Measurements from ENCODE around the gene DAGLA.

Gene DAGLA

GRCh38 chr11:61775606-61776554 is 95.7 kb downstream of the DAGLA start:
- DNase-seq (ENCODE audit: extremely low spot score) = no peak
- ChIA-PET POLR2A (no interaction called here), CTCF (interaction anchor here (0.7 kb wide), 1 partner anchor 122 kb away, joined by 3 read pairs; no protein-coding TSS in a partner anchor)
- TF ChIP-seq PKNOX1 (IDR thresholded peaks at IDR 0.05) (no peak), FOXM1 (IDR thresholded peaks at IDR 0.05; ENCODE audit: borderline replicate concordance) (no peak), L3MBTL2 (conservative IDR thresholded peaks at IDR 0.05) (no peak), FOXA1 (IDR thresholded peaks at IDR 0.05) (no peak), NFRKB (IDR thresholded peaks at IDR 0.05) (no peak), FOXK2 (IDR thresholded peaks at IDR 0.05) (no peak), BHLHE40 (IDR thresholded peaks at IDR 0.05; ENCODE audit: borderline replicate concordance) (no peak), TARDBP (IDR thresholded peaks at IDR 0.05) (no peak), ZNF384 (IDR thresholded peaks at IDR 0.05) (no peak), HDGF (IDR thresholded peaks at IDR 0.05; ENCODE audit: borderline replicate concordance) (no peak), SP1 (IDR thresholded peaks at IDR 0.05) (no peak), LEF1 (IDR thresholded peaks at IDR 0.05; ENCODE audit: borderline replicate concordance) (no peak), ELF4 (IDR thresholded peaks at IDR 0.05) (no peak), ARNT (IDR thresholded peaks at IDR 0.05) (no peak), SUZ12 (IDR thresholded peaks at IDR 0.05) (no peak), CTBP1 (IDR thresholded peaks at IDR 0.05; ENCODE audit: borderline replicate concordance) (no peak)

- POLR2A ChIA-PET = no interaction called here
- peak; percentile 79 for DNase-seq (ENCODE audit: extremely low spot score)
- TF ChIP-seq HDGF (IDR thresholded peaks at IDR 0.05; ENCODE audit: borderline replicate concordance) (no peak), FOXK2 (IDR thresholded peaks at IDR 0.05) (no peak), SUZ12 (IDR thresholded peaks at IDR 0.05) (no peak), PKNOX1 (IDR thresholded peaks at IDR 0.05) (no peak), TARDBP (IDR thresholded peaks at IDR 0.05) (no peak), LEF1 (IDR thresholded peaks at IDR 0.05; ENCODE audit: borderline replicate concordance) (no peak), ELF4 (IDR thresholded peaks at IDR 0.05) (no peak), SP1 (IDR thresholded peaks at IDR 0.05) (no peak)
- CTCF ChIA-PET = no interaction called here
These were observed 96.4 kb downstream of the DAGLA start for GRCh38 chr11:61776561-61777075.

GRCh38 chr11:61777234-61778090 is 97.3 kb downstream of the DAGLA start:
- TF ChIP-seq HDGF (IDR thresholded peaks at IDR 0.05; ENCODE audit: borderline replicate concordance) (no peak), FOXK2 (IDR thresholded peaks at IDR 0.05) (no peak), TARDBP (IDR thresholded peaks at IDR 0.05) (no peak), SUZ12 (IDR thresholded peaks at IDR 0.05) (no peak), FOXA1 (IDR thresholded peaks at IDR 0.05) (no peak), ELF4 (IDR thresholded peaks at IDR 0.05) (no peak), L3MBTL2 (conservative IDR thresholded peaks at IDR 0.05) (no peak), NFRKB (IDR thresholded peaks at IDR 0.05) (no peak), PKNOX1 (IDR thresholded peaks at IDR 0.05) (no peak), ZNF384 (IDR thresholded peaks at IDR 0.05) (no peak), LEF1 (IDR thresholded peaks at IDR 0.05; ENCODE audit: borderline replicate concordance) (no peak), FOXM1 (IDR thresholded peaks at IDR 0.05; ENCODE audit: borderline replicate concordance) (no peak), BHLHE40 (IDR thresholded peaks at IDR 0.05; ENCODE audit: borderline replicate concordance) (no peak), ARNT (IDR thresholded peaks at IDR 0.05) (no peak)
- DNase-seq (ENCODE audit: extremely low spot score) = no peak
- ChIA-PET POLR2A (no interaction called here), CTCF (no interaction called here)

GRCh38 chr11:61778357-61778886 is 98.2 kb downstream of the DAGLA start:
- CTCF ChIA-PET = interaction anchor here (1.0 kb wide), 1 partner anchor 31 kb away, joined by 3 read pairs; no protein-coding TSS in a partner anchor
- no peak for DNase-seq (ENCODE audit: extremely low spot score)
- POLR2A ChIA-PET = no interaction called here
- TF ChIP-seq FOXK2 (IDR thresholded peaks at IDR 0.05) (no peak), L3MBTL2 (conservative IDR thresholded peaks at IDR 0.05) (no peak), NFRKB (IDR thresholded peaks at IDR 0.05) (no peak), ARNT (IDR thresholded peaks at IDR 0.05) (no peak), SUZ12 (IDR thresholded peaks at IDR 0.05) (no peak), TARDBP (IDR thresholded peaks at IDR 0.05) (no peak), SP1 (IDR thresholded peaks at IDR 0.05) (no peak), ELF4 (IDR thresholded peaks at IDR 0.05) (no peak), BHLHE40 (IDR thresholded peaks at IDR 0.05; ENCODE audit: borderline replicate concordance) (no peak), LEF1 (IDR thresholded peaks at IDR 0.05; ENCODE audit: borderline replicate concordance) (no peak), FOXM1 (IDR thresholded peaks at IDR 0.05; ENCODE audit: borderline replicate concordance) (no peak), ZNF384 (IDR thresholded peaks at IDR 0.05) (no peak), FOXA1 (IDR thresholded peaks at IDR 0.05) (no peak), CTBP1 (IDR thresholded peaks at IDR 0.05; ENCODE audit: borderline replicate concordance) (no peak)
